ENCODE measurements around the gene TMEM184A. TPM values are rescaled to one million over a fixed set of nuclear protein-coding genes. Genes with fewer than 3 reads are reported as not detected.

The TMEM184A gene
- total and polyA plus RNA-seq, 2 of the 13 experiments (the other 11 are each of a cell fraction or from before 2014, with no cell fraction given), result 9.5 to 20.4 TPM

- TF ChIP-seq, protein P1, sequence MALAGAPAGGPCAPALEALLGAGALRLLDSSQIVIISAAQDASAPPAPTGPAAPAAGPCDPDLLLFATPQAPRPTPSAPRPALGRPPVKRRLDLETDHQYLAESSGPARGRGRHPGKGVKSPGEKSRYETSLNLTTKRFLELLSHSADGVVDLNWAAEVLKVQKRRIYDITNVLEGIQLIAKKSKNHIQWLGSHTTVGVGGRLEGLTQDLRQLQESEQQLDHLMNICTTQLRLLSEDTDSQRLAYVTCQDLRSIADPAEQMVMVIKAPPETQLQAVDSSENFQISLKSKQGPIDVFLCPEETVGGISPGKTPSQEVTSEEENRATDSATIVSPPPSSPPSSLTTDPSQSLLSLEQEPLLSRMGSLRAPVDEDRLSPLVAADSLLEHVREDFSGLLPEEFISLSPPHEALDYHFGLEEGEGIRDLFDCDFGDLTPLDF (CRISPR knock-in tag; IDR thresholded peaks at IDR 0.05), result peak; percentile 81
- 0 out of 2 replicates have a peak, but pooled peaks have one; percentile 56 for TF ChIP-seq GLI4 (CRISPR knock-in tag; IDR thresholded peaks at IDR 0.05; ENCODE audit: borderline replicate concordance)
- no peak for TF ChIP-seq MYNN (CRISPR knock-in tag; IDR thresholded peaks at IDR 0.05; ENCODE audit: low read depth)
- peak; percentile 75 for TF ChIP-seq ASH2L (IDR thresholded peaks at IDR 0.05; ENCODE audit: insufficient read length, low read depth, low read length)
- TF ChIP-seq ATF4 (CRISPR knock-in tag; IDR thresholded peaks at IDR 0.05), result no peak
- no peak for TF ChIP-seq MBD4 (IDR thresholded peaks at IDR 0.05; ENCODE audit: borderline replicate concordance, low read length)
- no peak; the same call in 1 of the 2 replicates for TF ChIP-seq NFYB (CRISPR knock-in tag; IDR thresholded peaks at IDR 0.05)
- peak; percentile 94 for TF ChIP-seq PHF20 (CRISPR knock-in tag; IDR thresholded peaks at IDR 0.05)
- peak; percentile 87 for TF ChIP-seq RBM39 (IDR thresholded peaks at IDR 0.05; ENCODE audit: low read depth, low read length, poor library complexity, severe bottlenecking)
- TF ChIP-seq, protein P2, sequence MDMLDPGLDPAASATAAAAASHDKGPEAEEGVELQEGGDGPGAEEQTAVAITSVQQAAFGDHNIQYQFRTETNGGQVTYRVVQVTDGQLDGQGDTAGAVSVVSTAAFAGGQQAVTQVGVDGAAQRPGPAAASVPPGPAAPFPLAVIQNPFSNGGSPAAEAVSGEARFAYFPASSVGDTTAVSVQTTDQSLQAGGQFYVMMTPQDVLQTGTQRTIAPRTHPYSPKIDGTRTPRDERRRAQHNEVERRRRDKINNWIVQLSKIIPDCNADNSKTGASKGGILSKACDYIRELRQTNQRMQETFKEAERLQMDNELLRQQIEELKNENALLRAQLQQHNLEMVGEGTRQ (IDR thresholded peaks at IDR 0.05; ENCODE audit: low read depth, low read length), result no peak
- TF ChIP-seq, protein P2 (CRISPR knock-in tag; IDR thresholded peaks at IDR 0.05; ENCODE audit: borderline replicate concordance), result no peak
- TF ChIP-seq MEF2D (CRISPR knock-in tag; IDR thresholded peaks at IDR 0.05), result no peak
- TF ChIP-seq, protein P3, sequence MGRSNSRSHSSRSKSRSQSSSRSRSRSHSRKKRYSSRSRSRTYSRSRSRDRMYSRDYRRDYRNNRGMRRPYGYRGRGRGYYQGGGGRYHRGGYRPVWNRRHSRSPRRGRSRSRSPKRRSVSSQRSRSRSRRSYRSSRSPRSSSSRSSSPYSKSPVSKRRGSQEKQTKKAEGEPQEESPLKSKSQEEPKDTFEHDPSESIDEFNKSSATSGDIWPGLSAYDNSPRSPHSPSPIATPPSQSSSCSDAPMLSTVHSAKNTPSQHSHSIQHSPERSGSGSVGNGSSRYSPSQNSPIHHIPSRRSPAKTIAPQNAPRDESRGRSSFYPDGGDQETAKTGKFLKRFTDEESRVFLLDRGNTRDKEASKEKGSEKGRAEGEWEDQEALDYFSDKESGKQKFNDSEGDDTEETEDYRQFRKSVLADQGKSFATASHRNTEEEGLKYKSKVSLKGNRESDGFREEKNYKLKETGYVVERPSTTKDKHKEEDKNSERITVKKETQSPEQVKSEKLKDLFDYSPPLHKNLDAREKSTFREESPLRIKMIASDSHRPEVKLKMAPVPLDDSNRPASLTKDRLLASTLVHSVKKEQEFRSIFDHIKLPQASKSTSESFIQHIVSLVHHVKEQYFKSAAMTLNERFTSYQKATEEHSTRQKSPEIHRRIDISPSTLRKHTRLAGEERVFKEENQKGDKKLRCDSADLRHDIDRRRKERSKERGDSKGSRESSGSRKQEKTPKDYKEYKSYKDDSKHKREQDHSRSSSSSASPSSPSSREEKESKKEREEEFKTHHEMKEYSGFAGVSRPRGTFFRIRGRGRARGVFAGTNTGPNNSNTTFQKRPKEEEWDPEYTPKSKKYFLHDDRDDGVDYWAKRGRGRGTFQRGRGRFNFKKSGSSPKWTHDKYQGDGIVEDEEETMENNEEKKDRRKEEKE (IDR thresholded peaks at IDR 0.05), result no peak
- no peak for TF ChIP-seq TCF7L2 (IDR thresholded peaks at IDR 0.05; ENCODE audit: low read depth, low read length)
- TF ChIP-seq NR2F2 (IDR thresholded peaks at IDR 0.05; ENCODE audit: borderline replicate concordance, low read depth), result no peak
- TF ChIP-seq RFX3 (CRISPR knock-in tag; IDR thresholded peaks at IDR 0.05), result no peak
Observed at GRCh38 chr7:1569833-1570632, 14.0 kb upstream of the TMEM184A start, which contains the start of gene PSMG3 (continued).

All from HepG2 (cell line).